ENCODE results near the gene HTR6. TPM values are rescaled to one million over a fixed set of nuclear protein-coding genes. Genes with fewer than 3 reads are reported as not detected.
A peak's percentile ranks its signal among the peaks of the same experiment; 100 is the strongest.

HTR6 gene
- total RNA-seq, 1 donor, result under 0.01 TPM

DNA sequence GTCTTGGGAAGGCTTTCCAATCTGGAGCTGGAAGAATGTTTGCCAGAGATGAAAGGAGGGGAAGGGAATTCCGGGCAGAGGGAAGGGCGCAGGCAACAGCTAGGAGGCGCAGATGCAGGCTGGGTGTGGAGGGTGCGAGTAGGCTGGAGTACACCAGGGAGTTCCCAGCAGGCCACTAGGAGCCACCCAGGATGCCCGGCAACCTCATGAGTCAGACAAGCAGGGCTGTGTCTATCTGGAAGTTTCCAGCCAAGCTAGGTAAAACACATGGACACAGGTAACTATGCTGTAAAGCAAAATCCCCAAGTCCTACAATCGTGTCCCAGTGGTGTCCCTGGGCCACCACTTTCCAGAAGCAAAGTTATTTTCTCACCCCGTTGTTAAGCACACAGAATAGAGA lies 21.6 kb upstream of the HTR6 start:
- H3K36me3 ChIP-seq (ENCODE audit: insufficient read depth, low read length), result no peaks in the 10 kb centered on the region
- H3K27ac ChIP-seq (ENCODE audit: low read depth, low read length), result no peak overlapping the region
- peaks cover 4% of the 10 kb centered on the region for H3K4me1 ChIP-seq (ENCODE audit: insufficient read depth, low read length)
- DNase-seq (ENCODE audit: insufficient read length, low spot score, missing footprints), result peak; percentile 95
- no peaks in the 10 kb centered on the region for H3K9me3 ChIP-seq (ENCODE audit: low read depth, low read length)
- no peaks in the 10 kb centered on the region for H3K27me3 ChIP-seq (ENCODE audit: insufficient read depth, low read length)
- TF ChIP-seq, protein P1, sequence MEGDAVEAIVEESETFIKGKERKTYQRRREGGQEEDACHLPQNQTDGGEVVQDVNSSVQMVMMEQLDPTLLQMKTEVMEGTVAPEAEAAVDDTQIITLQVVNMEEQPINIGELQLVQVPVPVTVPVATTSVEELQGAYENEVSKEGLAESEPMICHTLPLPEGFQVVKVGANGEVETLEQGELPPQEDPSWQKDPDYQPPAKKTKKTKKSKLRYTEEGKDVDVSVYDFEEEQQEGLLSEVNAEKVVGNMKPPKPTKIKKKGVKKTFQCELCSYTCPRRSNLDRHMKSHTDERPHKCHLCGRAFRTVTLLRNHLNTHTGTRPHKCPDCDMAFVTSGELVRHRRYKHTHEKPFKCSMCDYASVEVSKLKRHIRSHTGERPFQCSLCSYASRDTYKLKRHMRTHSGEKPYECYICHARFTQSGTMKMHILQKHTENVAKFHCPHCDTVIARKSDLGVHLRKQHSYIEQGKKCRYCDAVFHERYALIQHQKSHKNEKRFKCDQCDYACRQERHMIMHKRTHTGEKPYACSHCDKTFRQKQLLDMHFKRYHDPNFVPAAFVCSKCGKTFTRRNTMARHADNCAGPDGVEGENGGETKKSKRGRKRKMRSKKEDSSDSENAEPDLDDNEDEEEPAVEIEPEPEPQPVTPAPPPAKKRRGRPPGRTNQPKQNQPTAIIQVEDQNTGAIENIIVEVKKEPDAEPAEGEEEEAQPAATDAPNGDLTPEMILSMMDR (IDR thresholded peaks at IDR 0.05; ENCODE audit: extremely low read depth, low read depth, low read length), result no peak
- peaks cover 39% of the 10 kb centered on the region for H3K79me2 ChIP-seq (ENCODE audit: insufficient read depth, low read length)
- H2AFZ ChIP-seq (ENCODE audit: low read length), result no peak overlapping the region
- H3K4me3 ChIP-seq (ENCODE audit: insufficient read depth, low read length), result peak overlapping the region; percentile 90
- H3K4me2 ChIP-seq (ENCODE audit: insufficient read depth, low read length), result peak overlapping the region; percentile 88
- peaks cover 11% of the 10 kb centered on the region for H4K20me1 ChIP-seq (ENCODE audit: insufficient read depth, low read length)

DNA sequence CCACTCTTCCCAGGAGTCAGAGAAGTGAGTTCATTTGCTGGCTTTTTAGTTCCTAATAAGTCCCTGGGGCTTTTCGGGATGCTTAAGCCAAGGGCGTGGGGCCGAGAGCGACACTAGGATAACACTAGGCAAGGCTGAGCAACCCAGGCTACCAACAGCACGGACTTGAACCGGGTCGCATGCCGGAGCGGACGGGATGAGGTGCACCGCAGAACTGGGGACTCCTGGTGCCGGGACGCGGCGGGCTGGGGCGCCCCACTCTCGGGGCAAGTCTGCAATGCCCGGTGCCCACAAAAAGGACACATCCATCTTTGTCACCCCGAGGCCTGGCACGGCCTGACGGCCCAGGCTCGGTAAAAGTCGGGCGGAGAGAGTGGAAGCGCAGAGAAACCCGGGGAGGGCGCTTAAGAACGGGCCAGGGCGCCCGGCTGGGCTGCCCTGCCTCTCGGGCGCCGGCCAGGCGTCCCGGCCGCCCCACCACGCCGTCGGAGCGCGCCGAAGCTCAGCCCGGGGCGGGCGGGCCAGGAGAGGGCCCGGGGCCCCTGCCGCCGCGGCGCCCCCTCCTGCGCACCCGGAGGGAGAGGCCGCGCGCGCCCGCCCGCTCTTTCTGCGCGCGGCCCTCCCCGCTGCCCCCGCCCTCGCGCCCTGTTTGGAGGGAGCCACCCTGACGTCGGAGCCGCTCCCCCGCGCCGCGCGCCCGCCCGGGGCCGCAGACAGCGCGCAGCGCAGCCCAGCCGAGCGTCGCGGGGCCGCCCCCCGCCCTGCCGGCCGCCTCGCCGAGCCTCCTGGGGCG lies 20.9 kb upstream of the HTR6 start, which contains the start of gene NBL1:
Gene NBL1 (plus strand): TSS at position 710 of the 793 bp plus-strand sequence. CDS start 10,720 bp downstream, outside the sequence.
- DNase-seq (ENCODE audit: insufficient read length, low spot score, missing footprints), result peak; percentile 98
- peaks cover 4% of the 10 kb centered on the region for H3K4me1 ChIP-seq (ENCODE audit: insufficient read depth, low read length)

DNA sequence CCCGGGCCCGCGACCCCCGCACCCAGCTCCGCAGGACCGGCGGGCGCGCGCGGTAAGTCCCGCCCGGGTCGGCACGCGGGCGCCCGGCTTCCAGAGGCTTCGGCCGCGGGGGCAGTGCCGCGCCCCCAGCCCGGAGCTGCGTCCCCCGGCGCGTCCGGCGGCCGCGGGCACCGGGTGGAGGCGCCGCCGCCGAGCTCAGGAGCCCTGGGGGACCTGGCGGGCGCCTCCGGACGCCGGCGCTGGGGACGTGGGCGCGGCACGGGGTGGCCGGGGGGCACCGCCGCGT lies 20.3 kb upstream of the HTR6 start:
- H3K9me3 ChIP-seq (ENCODE audit: low read depth, low read length), result no peaks in the 10 kb centered on the region
- H3K27me3 ChIP-seq (ENCODE audit: insufficient read depth, low read length), result no peaks in the 10 kb centered on the region
- H3K27ac ChIP-seq (ENCODE audit: low read depth, low read length), result no peak overlapping the region
- H3K79me2 ChIP-seq (ENCODE audit: insufficient read depth, low read length), result peaks cover 48% of the 10 kb centered on the region
- peak; percentile 93 for DNase-seq (ENCODE audit: insufficient read length, low spot score, missing footprints)
- H4K20me1 ChIP-seq (ENCODE audit: insufficient read depth, low read length), result peaks cover 16% of the 10 kb centered on the region
- peak overlapping the region; percentile 90 for H3K4me3 ChIP-seq (ENCODE audit: insufficient read depth, low read length)
- peak overlapping the region; percentile 85 for H3K4me2 ChIP-seq (ENCODE audit: insufficient read depth, low read length)
- TF ChIP-seq, protein P1 (IDR thresholded peaks at IDR 0.05; ENCODE audit: extremely low read depth, low read depth, low read length), result no peak
- no peak overlapping the region for H2AFZ ChIP-seq (ENCODE audit: low read length)
- H3K36me3 ChIP-seq (ENCODE audit: insufficient read depth, low read length), result no peaks in the 10 kb centered on the region
- peaks cover 4% of the 10 kb centered on the region for H3K4me1 ChIP-seq (ENCODE audit: insufficient read depth, low read length)

More for the DNA sequence above, 20.9 kb upstream of the HTR6 start, which contains the start of gene NBL1:
- Histone ChIP-seq H3K79me2 (ENCODE audit: insufficient read depth, low read length) (peaks cover 45% of the 10 kb centered on the region), H3K4me3 (ENCODE audit: insufficient read depth, low read length) (peak within 1 kb of the TSS; percentile 90), H3K27ac (ENCODE audit: low read depth, low read length) (peak within 1 kb of the TSS; percentile 66), H2AFZ (ENCODE audit: low read length) (peak within 1 kb of the TSS; percentile 86), H3K4me2 (ENCODE audit: insufficient read depth, low read length) (peak within 1 kb of the TSS; percentile 88), H3K36me3 (ENCODE audit: insufficient read depth, low read length) (no peaks in the 10 kb centered on the region), H4K20me1 (ENCODE audit: insufficient read depth, low read length) (peaks cover 16% of the 10 kb centered on the region), H3K9me3 (ENCODE audit: low read depth, low read length) (no peaks in the 10 kb centered on the region), H3K27me3 (ENCODE audit: insufficient read depth, low read length) (no peaks in the 10 kb centered on the region)
- TF ChIP-seq, protein P1 (IDR thresholded peaks at IDR 0.05; ENCODE audit: extremely low read depth, low read depth, low read length), result no peak

DNA sequence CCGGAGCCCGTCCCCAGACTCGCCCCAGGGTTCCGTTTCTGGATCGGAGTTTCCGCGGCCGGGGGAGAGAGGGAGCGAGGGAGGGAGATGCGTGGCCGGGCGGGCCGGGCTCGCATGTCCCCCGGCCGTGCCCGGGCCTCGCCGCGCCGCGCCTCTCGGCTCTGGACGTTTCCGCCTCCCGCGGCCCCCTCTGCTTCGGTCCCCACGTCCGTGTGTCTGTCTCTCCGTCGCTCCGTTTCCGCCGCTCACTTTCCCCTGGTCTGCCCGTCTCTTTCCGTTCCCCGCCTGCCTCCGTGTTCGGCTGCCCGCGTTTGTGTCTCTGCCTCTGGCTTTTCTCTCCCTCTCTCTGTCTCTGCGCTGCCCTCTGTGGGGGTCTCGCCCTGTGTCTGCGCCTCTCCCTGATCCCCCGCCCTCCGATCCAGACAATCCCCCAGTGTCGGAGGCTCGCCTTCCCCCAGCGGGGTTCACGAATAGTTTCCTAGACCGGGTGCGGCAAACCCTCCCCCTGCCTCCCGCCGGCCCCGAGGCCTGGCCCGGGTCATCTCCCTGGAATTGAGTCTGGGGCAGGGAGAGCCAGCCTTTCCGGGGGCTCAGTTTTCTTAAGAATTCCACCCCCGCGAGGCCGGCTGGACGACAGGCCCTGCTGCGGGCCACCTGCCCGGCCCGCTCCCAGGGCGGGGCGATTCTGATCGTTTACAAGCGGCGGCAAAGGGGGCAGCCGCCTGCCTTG lies 19.8 kb upstream of the HTR6 start:
- H3K27ac ChIP-seq (ENCODE audit: low read depth, low read length), result peak overlapping the region; percentile 66

More for the DNA sequence above, 19.8 kb upstream of the HTR6 start:
- Histone ChIP-seq H3K4me2 (ENCODE audit: insufficient read depth, low read length) (peak overlapping the region; percentile 85), H3K79me2 (ENCODE audit: insufficient read depth, low read length) (peaks cover 52% of the 10 kb centered on the region), H3K4me3 (ENCODE audit: insufficient read depth, low read length) (peak overlapping the region; percentile 90), H3K4me1 (ENCODE audit: insufficient read depth, low read length) (peaks cover 4% of the 10 kb centered on the region), H3K9me3 (ENCODE audit: low read depth, low read length) (no peaks in the 10 kb centered on the region), H4K20me1 (ENCODE audit: insufficient read depth, low read length) (peaks cover 16% of the 10 kb centered on the region), H3K27me3 (ENCODE audit: insufficient read depth, low read length) (no peaks in the 10 kb centered on the region), H3K36me3 (ENCODE audit: insufficient read depth, low read length) (no peaks in the 10 kb centered on the region), H2AFZ (ENCODE audit: low read length) (peak overlapping the region; percentile 86)
- peak; percentile 95 for DNase-seq (ENCODE audit: insufficient read length, low spot score, missing footprints)
- TF ChIP-seq, protein P1 (IDR thresholded peaks at IDR 0.05; ENCODE audit: extremely low read depth, low read depth, low read length), result no peak

All from osteoblast (primary cell).